Spinal cord (tissue), 10 donors: ENCODE measurements around the gene NMRAL1. TPM values are rescaled to one million over a fixed set of nuclear protein-coding genes. Genes with fewer than 3 reads are reported as not detected.

Experiments used
- DNase-seq, 6 donors: peaks; one replicate each; pipeline versions ENCODE4 v3.0.0 to v3.0.0-alpha.2; 2013 to 2015; ENCODE audit warnings: low spot score in 6 of 6, low read depth in 4 of 6
- H3K27ac ChIP-seq: one replicate; pipeline ENCODE4 v1.5.1; 2013; ENCODE audit warnings: low read depth, low read length, control low read depth
- H3K27me3 ChIP-seq: one replicate; pipeline ENCODE4 v1.6.1; 2013; ENCODE audit warnings: low read length; ENCODE audit not compliant: control insufficient read depth, insufficient read depth
- H3K36me3 ChIP-seq: one replicate; pipeline ENCODE4 v1.6.1; 2013; ENCODE audit warnings: low read length; ENCODE audit not compliant: control insufficient read depth, insufficient read depth
- H3K4me1 ChIP-seq: one replicate; pipeline ENCODE4 v1.6.1; 2013; ENCODE audit warnings: low read length; ENCODE audit not compliant: control insufficient read depth, insufficient read depth
- H3K4me3 ChIP-seq: one replicate; pipeline ENCODE4 v1.5.1; 2013; ENCODE audit warnings: low read depth, low read length, control low read depth
- H3K9me3 ChIP-seq: one replicate; pipeline ENCODE4 v1.6.1; 2013; ENCODE audit warnings: low read length; ENCODE audit not compliant: control insufficient read depth, insufficient read depth
- WGBS: methylation state at CpG from one replicate; pipeline ENCODE4 v1.1.5; 2013; ENCODE audit warnings: missing lambda C conversion rate; ENCODE audit not compliant: insufficient coverage; 5-methylcytosine and 5-hydroxymethylcytosine counted together
- polyA plus RNA-seq, 2 donors: library from polyadenylated mRNA; unstranded; fragments of 120-200 nt; gene quantifications; one replicate each; pipeline ENCODE4 v1.2.1, GENCODE V29; 2013; ENCODE audit not compliant: insufficient read length in 2 of 2
- small RNA-seq: library from RNA; depleted of rRNA; stranded (forward); fragments of <200 nt; gene quantifications from one replicate; pipeline ENCODE3, GENCODE V24; 2014; ENCODE audit warnings: low replicate concordance
- total RNA-seq, 2 donors: library from RNA; depleted of rRNA in 1 of 2; stranded (reverse); fragments of 120-200 nt in 1 of 2; fragments of >200 nt in 1 of 2; gene quantifications; one replicate each; pipeline versions ENCODE4 v1.2.3 to v1.2.4, GENCODE V29; 2013 to 2014
- donor health status: healthy.

The NMRAL1 gene
- total and polyA plus RNA-seq, 4 donors, result 28.6 to 60.8 (median 52.6) TPM

- peak within 1 kb of the TSS; percentile 71 for H3K27ac ChIP-seq
- peaks cover 18% of the 10 kb centered on the region for H3K36me3 ChIP-seq
- H3K9me3 ChIP-seq, result no peaks in the 10 kb centered on the region
- H3K4me1 ChIP-seq, result peaks cover 40% of the 10 kb centered on the region
- under 1% methylated on average over 86 of the region's 92 CpGs for WGBS
- peak within 1 kb of the TSS; percentile 53 for H3K4me3 ChIP-seq
- H3K27me3 ChIP-seq, result no peaks in the 10 kb centered on the region
- DNase-seq, result peak in 5 of 6 donors; percentile 83 to 98 (median 90)
Measured at GRCh38 chr16:4416200-4417032, 58.0 kb downstream of the NMRAL1 start, which contains the start of gene CORO7. CORO7 (minus strand) TSS chr16:4416596; CDS start chr16:4416518, 78 bp downstream.

GRCh38 chr16:4415538-4416199 lies 58.8 kb downstream of the NMRAL1 start:
- no peaks in the 10 kb centered on the region for H3K9me3 ChIP-seq
- H3K36me3 ChIP-seq, result peaks cover 18% of the 10 kb centered on the region
- no peaks in the 10 kb centered on the region for H3K27me3 ChIP-seq
- H3K4me3 ChIP-seq, result peak overlapping the region; percentile 53
- peak in 2 of 6 donors; percentile 63 to 68 for DNase-seq
- H3K4me1 ChIP-seq, result peaks cover 48% of the 10 kb centered on the region
- H3K27ac ChIP-seq, result peak overlapping the region; percentile 52
- 3% methylated on average over 44 of the region's 44 CpGs for WGBS

- DNase-seq, result no peak
- Histone ChIP-seq H3K9me3 (no peaks in the 10 kb centered on the region), H3K27me3 (no peaks in the 10 kb centered on the region), H3K27ac (no peak overlapping the region), H3K4me3 (no peak overlapping the region), H3K36me3 (peaks cover 23% of the 10 kb centered on the region), H3K4me1 (peaks cover 60% of the 10 kb centered on the region)
- 91% methylated on average over 6 of the region's 7 CpGs for WGBS
Measured at GRCh38 chr16:4414187-4414917, 60.1 kb downstream of the NMRAL1 start.

GRCh38 chr16:4412854-4413253 lies 61.6 kb downstream of the NMRAL1 start:
- no peak for DNase-seq
- peaks cover 36% of the 10 kb centered on the region for H3K36me3 ChIP-seq
- no peaks in the 10 kb centered on the region for H3K27me3 ChIP-seq
- no peak overlapping the region for H3K4me3 ChIP-seq
- 91% methylated on average over 3 of the region's 4 CpGs for WGBS
- peaks cover 64% of the 10 kb centered on the region for H3K4me1 ChIP-seq
- no peaks in the 10 kb centered on the region for H3K9me3 ChIP-seq
- peak overlapping the region; percentile 33 for H3K27ac ChIP-seq

- WGBS, result 87% methylated on average over 6 of the region's 8 CpGs
- peaks cover 62% of the 10 kb centered on the region for H3K4me1 ChIP-seq
- H3K27ac ChIP-seq, result peak overlapping the region; percentile 92
- no peak for DNase-seq
- H3K36me3 ChIP-seq, result peaks cover 43% of the 10 kb centered on the region
- H3K27me3 ChIP-seq, result no peaks in the 10 kb centered on the region
- no peaks in the 10 kb centered on the region for H3K9me3 ChIP-seq
- no peak overlapping the region for H3K4me3 ChIP-seq
Measured at GRCh38 chr16:4412159-4412558, 62.3 kb downstream of the NMRAL1 start.

Small RNAs within 50 kb of the gene (small RNA-seq; reads per million reads assigned to genes)
- not detected for gene AC012676.2

Other genes starting within 250 kb of the NMRAL1 start
- 1 to 10 TPM; 1.6 to 1.9 TPM for gene SRL, start 232.5 kb downstream of the NMRAL1 start, total RNA-seq
- 1 to 10 TPM; 1.7 to 1.8 TPM for gene SRL, start 232.5 kb downstream of the NMRAL1 start, polyA plus RNA-seq
- 1 to 10 TPM; 4.7 to 7.1 TPM for gene TFAP4, start 201.6 kb downstream of the NMRAL1 start, total RNA-seq
- 10 to 100 TPM; 11.3 to 16.2 TPM for gene TFAP4, start 201.6 kb downstream of the NMRAL1 start, polyA plus RNA-seq
- 1 to 10 TPM; 4.9 to 7.7 TPM for gene GLIS2, start 158.6 kb downstream of the NMRAL1 start, total RNA-seq
- 10 to 100 TPM; 27.4 to 30.9 TPM for gene GLIS2, start 158.6 kb downstream of the NMRAL1 start, polyA plus RNA-seq
- 10 to 100 TPM; 18.3 to 35.7 TPM for gene PAM16, start 123.3 kb downstream of the NMRAL1 start, total RNA-seq
- gene PAM16, start 123.3 kb downstream of the NMRAL1 start, polyA plus RNA-seq, result 10 to 100 TPM; 41.2 to 55.3 TPM
- gene VASN, start 102.8 kb downstream of the NMRAL1 start, total RNA-seq, result 10 to 100 TPM in 1 of 2 donors, 1 to 10 TPM in 1; 8.1 to 19.6 TPM
- gene VASN, start 102.8 kb downstream of the NMRAL1 start, polyA plus RNA-seq, result 10 to 100 TPM in 1 of 2 donors, 1 to 10 TPM in 1; 5.3 to 10.8 TPM
- gene CORO7, start 58.0 kb downstream of the NMRAL1 start, total RNA-seq, result 10 to 100 TPM; 22.7 to 28.2 TPM
- 10 to 100 TPM; 55.9 to 61.8 TPM for gene CORO7, start 58.0 kb downstream of the NMRAL1 start, polyA plus RNA-seq
- gene DNAJA3, start 48.8 kb downstream of the NMRAL1 start, total RNA-seq, result 10 to 100 TPM; 37.3 to 41.7 TPM
- 10 to 100 TPM; 35.4 to 45.0 TPM for gene DNAJA3, start 48.8 kb downstream of the NMRAL1 start, polyA plus RNA-seq
- gene HMOX2, start 1.8 kb upstream of the NMRAL1 start, total RNA-seq, result 10 to 100 TPM; 64.5 to 71.4 TPM
- 100 to 1,000 TPM; 109 to 130 TPM for gene HMOX2, start 1.8 kb upstream of the NMRAL1 start, polyA plus RNA-seq
- gene CDIP1, start 64.1 kb upstream of the NMRAL1 start, total RNA-seq, result 10 to 100 TPM; 20.5 to 29.3 TPM
- gene CDIP1, start 64.1 kb upstream of the NMRAL1 start, polyA plus RNA-seq, result 10 to 100 TPM; 74.7 to 74.8 TPM
- gene C16orf96, start 81.7 kb upstream of the NMRAL1 start, total RNA-seq, result under 1 TPM; 0.50 TPM
- gene C16orf96, start 81.7 kb upstream of the NMRAL1 start, polyA plus RNA-seq, result under 1 TPM; 0.71 to 0.74 TPM
- 10 to 100 TPM in 1 of 2 donors, 1 to 10 TPM in 1; 2.2 to 11.2 TPM for gene UBALD1, start 140.3 kb upstream of the NMRAL1 start, total RNA-seq
- 10 to 100 TPM; 40.3 to 42.6 TPM for gene UBALD1, start 140.3 kb upstream of the NMRAL1 start, polyA plus RNA-seq
- 10 to 100 TPM; 29.5 to 31.3 TPM for gene MGRN1, start 150.2 kb upstream of the NMRAL1 start, total RNA-seq
- 100 to 1,000 TPM; 106 to 113 TPM for gene MGRN1, start 150.2 kb upstream of the NMRAL1 start, polyA plus RNA-seq
- gene NUDT16L1, start 218.9 kb upstream of the NMRAL1 start, total RNA-seq, result 10 to 100 TPM; 30.6 to 39.5 TPM
- 10 to 100 TPM; 61.1 to 61.8 TPM for gene NUDT16L1, start 218.9 kb upstream of the NMRAL1 start, polyA plus RNA-seq